GM19455 (cell line): Measurements from ENCODE around the gene MED17.
A peak's percentile ranks its signal among the peaks of the same experiment; 100 is the strongest.
"Not testable (repeated sequence)": the region's sequence is repeated elsewhere in the genome, so short reads cannot be mapped to it uniquely, and the experiment has no call there.

Experiments used
- ATAC-seq: cut with Tn5 transposase; IDR thresholded peaks from one replicate; pipeline ENCODE4 v1.9.1; 2021; ENCODE audit not compliant: unreplicated experiment

MED17 gene

GRCh38 chr11:93757301-93757700 lies 26.8 kb upstream of the MED17 start:
- no peak for ATAC-seq

- no peak for ATAC-seq
Measured at GRCh38 chr11:93757924-93758865, 25.9 kb upstream of the MED17 start.

GRCh38 chr11:93759123-93759522 lies 25.0 kb upstream of the MED17 start:
- not testable (repeated sequence) for ATAC-seq

- no peak for ATAC-seq
Measured at GRCh38 chr11:93761910-93762309, 22.2 kb upstream of the MED17 start.

- no peak for ATAC-seq
Measured at GRCh38 chr11:93765551-93765950, 18.5 kb upstream of the MED17 start.

GRCh38 chr11:93766504-93766903 lies 17.6 kb upstream of the MED17 start:
- no peak for ATAC-seq

- ATAC-seq: no peak
Measured at GRCh38 chr11:93767018-93767417, 17.1 kb upstream of the MED17 start.

- no peak for ATAC-seq
Measured at GRCh38 chr11:93770160-93770559, 13.9 kb upstream of the MED17 start.

GRCh38 chr11:93772123-93772522 lies 12.0 kb upstream of the MED17 start:
- ATAC-seq: no peak

- no peak for ATAC-seq
Measured at GRCh38 chr11:93773045-93773477, 11.0 kb upstream of the MED17 start.

GRCh38 chr11:93773601-93774200 lies 10.4 kb upstream of the MED17 start:
- no peak for ATAC-seq

GRCh38 chr11:93774560-93774959 lies 9.5 kb upstream of the MED17 start:
- ATAC-seq: not testable (repeated sequence)

- no peak for ATAC-seq
Measured at GRCh38 chr11:93775289-93775688, 8.8 kb upstream of the MED17 start.

GRCh38 chr11:93783362-93783761 lies 720 bp upstream of the MED17 start:
- ATAC-seq: no peak

- peak; percentile 50 for ATAC-seq
Measured at GRCh38 chr11:93783765-93784144, 327 bp upstream of the MED17 start.

GRCh38 chr11:93784935-93785360 lies 866 bp downstream of the MED17 start:
- ATAC-seq: peak; percentile 38

GRCh38 chr11:93791493-93791892 lies 7.4 kb downstream of the MED17 start:
- no peak for ATAC-seq

- no peak for ATAC-seq
Measured at GRCh38 chr11:93796441-93797231, 12.6 kb downstream of the MED17 start.

GRCh38 chr11:93801366-93801765 lies 17.3 kb downstream of the MED17 start:
- ATAC-seq: no peak

GRCh38 chr11:93804879-93805278 lies 20.8 kb downstream of the MED17 start:
- ATAC-seq: no peak

GRCh38 chr11:93807980-93808379 lies 23.9 kb downstream of the MED17 start:
- no peak for ATAC-seq
